Esophagus muscularis mucosa (tissue), 4 donors: Measurements from ENCODE around the gene STAT3. TPM values are rescaled to one million over a fixed set of nuclear protein-coding genes. Genes with fewer than 3 reads are reported as not detected.

Experiments used
- DNase-seq: peaks from one replicate; pipeline ENCODE4 v3.0.0-alpha.2; 2017; ENCODE audit errors: extremely low spot score
- H3K27ac ChIP-seq, 4 donors: fragments of 200-600 bp; sonication (generic); replicated peaks in 1 of 4; 1 replicate in 3 of 4; 2 replicates in 1 of 4; pipeline ENCODE4 v1.5.1; 2016 to 2019; ENCODE audit warnings: mild to moderate bottlenecking in 1 of 4
- H3K27me3 ChIP-seq, 4 donors: fragments of 200-600 bp; sonication (generic); one replicate each; pipeline versions ENCODE4 v1.5.1 to v1.6.0; 2016 to 2019
- H3K36me3 ChIP-seq, 4 donors: fragments of 200-600 bp; sonication (generic); one replicate each; pipeline ENCODE4 v1.5.1; 2016 to 2019
- H3K4me1 ChIP-seq, 4 donors: fragments of 200-600 bp; sonication (generic); one replicate each; pipeline ENCODE4 v1.5.1; 2016 to 2019
- H3K4me3 ChIP-seq, 4 donors: fragments of 200-600 bp; sonication (generic); 1 replicate in 2 of 4; 2 replicates in 2 of 4; pipeline ENCODE4 v1.5.1; 2016 to 2019; ENCODE audit warnings: mild to moderate bottlenecking in 4 of 4, moderate library complexity in 1 of 4
- H3K9me3 ChIP-seq, 4 donors: fragments of 200-600 bp; sonication (generic); 1 replicate in 3 of 4; 2 replicates in 1 of 4; pipeline ENCODE4 v1.5.1; 2016 to 2019
- EP300 ChIP-seq: sonication (generic); formaldehyde crosslinking; IDR thresholded peaks from one replicate; pipeline ENCODE4 v1.6.1; 2017; ENCODE audit warnings: antibody characterized with exemption
- POLR2A ChIP-seq: fragments of 450-650 bp; IDR thresholded peaks from one replicate; pipeline ENCODE4 v1.6.1; 2017; ENCODE audit warnings: antibody characterized with exemption, moderate library complexity, mild to moderate bottlenecking, low read depth
- POLR2AphosphoS5 ChIP-seq, 2 donors: sonication (generic); formaldehyde crosslinking; IDR thresholded peaks; one replicate each; pipeline ENCODE4 v1.6.1; 2017; ENCODE audit warnings: antibody characterized with exemption in 2 of 2
- WGBS: methylation state at CpG from one replicate; pipeline ENCODE4 v1.1.5; 2018; 5-methylcytosine and 5-hydroxymethylcytosine counted together
- intact Hi-C: fragments of 100-400 bp; cut with DNase I; formaldehyde crosslinking; loops from one replicate; pipeline ENCODE4 v1.15.1; 2023
- total RNA-seq, 4 donors: library from RNA; depleted of rRNA; stranded (reverse); fragments of >200 nt; gene quantifications; one replicate each; pipeline versions ENCODE4 v1.1.0 to v1.2.1, GENCODE V29; 2016
- TF ChIP-seq, protein P1 (sequence below), 3 experiments: fragments of 200-600 bp in 2 of 3; fragments of 450-650 bp in 1 of 3; sonication (generic) in 2 of 3; IDR thresholded peaks; one replicate each; pipeline ENCODE4 v1.5.1; 2017 to 2019; ENCODE audit warnings: antibody characterized with exemption in 3 of 3, mild to moderate bottlenecking in 2 of 3, moderate library complexity in 1 of 3

The STAT3 gene
- total RNA-seq, 4 donors from 2014 or later = 137 to 260 (median 211) TPM

DNA sequence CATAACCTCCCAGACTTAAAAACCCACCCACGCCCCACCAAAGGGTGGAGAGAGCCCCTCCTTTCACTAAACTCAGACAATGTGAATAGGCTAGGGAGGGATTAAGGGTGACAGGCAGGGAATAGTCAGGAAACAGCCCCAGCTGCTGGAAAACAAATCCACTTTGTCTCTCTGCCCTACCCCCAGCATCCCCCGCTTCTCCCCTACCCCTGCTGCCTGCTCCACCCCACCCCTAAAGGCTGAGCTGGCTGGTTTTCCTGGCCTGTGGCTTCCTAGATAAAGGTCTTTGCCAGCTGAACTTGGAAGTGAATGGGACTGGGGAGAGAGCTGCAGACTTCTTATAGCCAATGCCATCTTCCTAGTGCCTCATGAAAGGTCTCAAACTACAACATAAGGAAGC, 19.8 kb upstream of the STAT3 start:
- no peaks in the 10 kb centered on the region for H3K27me3 ChIP-seq
- peaks cover 20 to 28% (median 22%) of the 10 kb centered on the region in 4 donors for H3K36me3 ChIP-seq
- peak overlapping the region in 1 of 4 donors; percentile 4 for H3K4me3 ChIP-seq
- peaks cover 95 to 100% (median 100%) of the 10 kb centered on the region in 4 donors for H3K4me1 ChIP-seq
- intact Hi-C loops = no loop called here
- H3K9me3 ChIP-seq = no peaks in the 10 kb centered on the region
- TF ChIP-seq POLR2A (no peak), POLR2AphosphoS5 (IDR thresholded peaks at IDR 0.05) (no peak), EP300 (no peak)
- TF ChIP-seq, protein P1, sequence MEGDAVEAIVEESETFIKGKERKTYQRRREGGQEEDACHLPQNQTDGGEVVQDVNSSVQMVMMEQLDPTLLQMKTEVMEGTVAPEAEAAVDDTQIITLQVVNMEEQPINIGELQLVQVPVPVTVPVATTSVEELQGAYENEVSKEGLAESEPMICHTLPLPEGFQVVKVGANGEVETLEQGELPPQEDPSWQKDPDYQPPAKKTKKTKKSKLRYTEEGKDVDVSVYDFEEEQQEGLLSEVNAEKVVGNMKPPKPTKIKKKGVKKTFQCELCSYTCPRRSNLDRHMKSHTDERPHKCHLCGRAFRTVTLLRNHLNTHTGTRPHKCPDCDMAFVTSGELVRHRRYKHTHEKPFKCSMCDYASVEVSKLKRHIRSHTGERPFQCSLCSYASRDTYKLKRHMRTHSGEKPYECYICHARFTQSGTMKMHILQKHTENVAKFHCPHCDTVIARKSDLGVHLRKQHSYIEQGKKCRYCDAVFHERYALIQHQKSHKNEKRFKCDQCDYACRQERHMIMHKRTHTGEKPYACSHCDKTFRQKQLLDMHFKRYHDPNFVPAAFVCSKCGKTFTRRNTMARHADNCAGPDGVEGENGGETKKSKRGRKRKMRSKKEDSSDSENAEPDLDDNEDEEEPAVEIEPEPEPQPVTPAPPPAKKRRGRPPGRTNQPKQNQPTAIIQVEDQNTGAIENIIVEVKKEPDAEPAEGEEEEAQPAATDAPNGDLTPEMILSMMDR (IDR thresholded peaks at IDR 0.05) = no peak
- DNase-seq = no peak
- WGBS = 56% methylated on average over 2 of the region's 2 CpGs
- H3K27ac ChIP-seq = peak overlapping the region; percentile 97 to 100 (median 100)

DNA sequence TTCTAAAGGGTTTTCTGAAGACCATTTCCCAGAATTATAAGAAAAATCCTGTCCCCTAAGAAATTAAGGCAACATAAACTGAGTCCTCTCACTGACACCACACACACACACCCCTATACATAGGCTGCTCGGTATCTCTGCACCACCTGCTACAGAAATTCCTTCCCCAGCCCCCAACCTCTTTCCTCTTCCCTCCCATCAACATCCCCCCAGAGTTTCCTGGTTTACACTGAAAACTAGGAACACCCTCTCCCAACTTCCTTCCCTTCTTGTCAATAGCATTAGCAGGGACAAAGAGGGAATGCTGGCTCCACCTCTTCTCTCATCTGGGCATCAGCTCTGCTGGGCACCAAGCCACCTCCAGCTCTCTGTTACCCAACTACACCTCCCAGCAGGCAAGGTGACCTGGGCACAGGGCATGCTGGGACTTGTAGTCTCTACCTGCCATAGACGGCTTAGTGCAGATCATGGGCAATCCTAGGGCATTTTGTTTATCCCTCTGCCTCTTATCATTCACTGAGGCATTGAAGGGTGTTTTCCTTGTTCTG, 19.1 kb upstream of the STAT3 start:
- Histone ChIP-seq H3K27ac (peak overlapping the region; percentile 97 to 100 (median 100)), H3K9me3 (no peaks in the 10 kb centered on the region), H3K4me3 (peak overlapping the region in 3 of 4 donors; percentile 1 to 23 (median 17)), H3K4me1 (peaks cover 97 to 100% (median 100%) of the 10 kb centered on the region in 4 donors), H3K27me3 (no peaks in the 10 kb centered on the region), H3K36me3 (peaks cover 20 to 35% (median 29%) of the 10 kb centered on the region in 4 donors)
- no peak for DNase-seq
- 16% methylated on average over 2 of the region's 2 CpGs for WGBS
- peak; percentile 75 to 90 for TF ChIP-seq POLR2AphosphoS5 (IDR thresholded peaks at IDR 0.05)
- no peak for TF ChIP-seq EP300
- intact Hi-C loops = no loop called here

DNA sequence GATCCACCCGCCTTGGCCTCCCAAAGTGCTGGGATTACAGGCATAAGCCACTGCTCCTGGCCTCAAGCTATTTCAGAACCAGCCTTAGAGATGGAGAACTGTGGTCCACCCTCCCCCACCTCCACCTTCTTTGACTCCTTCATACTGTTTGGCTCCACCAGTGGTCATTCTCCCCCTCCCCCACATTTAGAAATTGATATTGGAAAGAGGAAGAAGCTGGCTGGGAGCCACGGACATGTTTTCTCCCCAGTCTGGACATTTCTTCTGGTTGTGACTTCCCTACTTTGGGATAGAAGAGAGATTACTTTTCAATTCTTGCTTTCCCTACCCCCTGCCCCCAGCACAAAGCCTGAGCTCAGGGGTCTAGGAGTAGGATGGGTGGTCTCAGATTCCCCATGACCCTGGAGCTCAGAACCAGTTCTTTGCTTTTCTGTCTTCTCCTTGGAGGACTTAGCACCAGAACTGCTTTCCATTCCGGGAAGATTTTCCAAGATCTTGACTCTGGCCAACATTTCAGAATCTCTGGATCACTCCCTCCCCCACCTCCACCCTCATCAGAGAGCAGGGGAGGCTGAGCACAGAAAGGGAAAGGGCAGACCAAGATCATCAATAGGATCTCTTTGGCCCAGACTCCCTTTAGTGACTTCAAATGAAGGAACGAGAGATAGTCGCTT, 18.5 kb upstream of the STAT3 start:
- Histone ChIP-seq H3K9me3 (no peaks in the 10 kb centered on the region), H3K36me3 (peaks cover 20 to 41% (median 31%) of the 10 kb centered on the region in 4 donors), H3K27me3 (no peaks in the 10 kb centered on the region), H3K4me3 (peak overlapping the region in 3 of 4 donors; percentile 1 to 23 (median 17)), H3K4me1 (peaks cover 97 to 100% (median 100%) of the 10 kb centered on the region in 4 donors), H3K27ac (peak overlapping the region; percentile 97 to 100 (median 100))
- WGBS = 30% methylated on average over 5 of the region's 5 CpGs
- intact Hi-C loops = no loop called here
- no peak for TF ChIP-seq POLR2A
- TF ChIP-seq, protein P1 (IDR thresholded peaks at IDR 0.05) = no peak
- no peak for TF ChIP-seq POLR2AphosphoS5 (IDR thresholded peaks at IDR 0.05)
- no peak for TF ChIP-seq EP300
- DNase-seq = no peak

DNA sequence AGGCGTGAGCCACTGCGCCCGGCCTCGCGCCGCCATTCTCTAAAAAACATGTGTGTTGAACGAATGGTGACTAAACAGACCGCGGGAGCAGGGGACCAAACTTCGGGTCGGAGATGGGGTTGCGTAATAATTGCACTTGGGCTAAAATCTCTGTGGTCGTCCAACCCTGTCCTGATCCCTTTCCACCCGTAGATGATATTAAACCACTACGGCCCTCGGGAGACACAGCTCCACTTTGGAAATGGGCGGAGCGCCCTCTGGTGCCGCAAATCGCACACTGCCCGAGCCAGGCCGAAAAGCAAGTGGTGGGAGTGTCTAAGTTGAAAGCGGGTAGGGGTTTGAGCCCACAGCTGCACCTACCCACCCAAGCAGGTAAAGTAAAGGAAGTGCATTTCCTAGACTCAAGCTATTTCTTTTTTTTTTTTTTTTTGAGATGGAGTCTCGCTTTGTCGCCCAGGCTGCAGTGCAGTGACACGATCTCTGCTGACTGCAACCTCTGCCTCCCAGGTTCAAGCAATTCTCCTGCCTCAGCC, 17.8 kb upstream of the STAT3 start:
- WGBS = 39% methylated on average over 26 of the region's 26 CpGs
- no peaks in the 10 kb centered on the region for H3K27me3 ChIP-seq
- peaks cover 89 to 98% (median 97%) of the 10 kb centered on the region in 4 donors for H3K4me1 ChIP-seq
- peak overlapping the region; percentile 97 to 100 (median 100) for H3K27ac ChIP-seq
- H3K36me3 ChIP-seq = peaks cover 20 to 41% (median 31%) of the 10 kb centered on the region in 4 donors
- peak; percentile 51 to 61 for TF ChIP-seq POLR2AphosphoS5 (IDR thresholded peaks at IDR 0.05)
- TF ChIP-seq POLR2A = no peak
- TF ChIP-seq, protein P1 (IDR thresholded peaks at IDR 0.05) = peak; percentile 88 to 91 (median 88)
- H3K4me3 ChIP-seq = peak overlapping the region in 2 of 4 donors; percentile 1 to 17
- DNase-seq = peak; percentile 96
- intact Hi-C loops = loop anchor here (1.0 kb wide), 1 partner anchor 83 kb away; no protein-coding TSS in a partner anchor
- no peaks in the 10 kb centered on the region for H3K9me3 ChIP-seq

DNA sequence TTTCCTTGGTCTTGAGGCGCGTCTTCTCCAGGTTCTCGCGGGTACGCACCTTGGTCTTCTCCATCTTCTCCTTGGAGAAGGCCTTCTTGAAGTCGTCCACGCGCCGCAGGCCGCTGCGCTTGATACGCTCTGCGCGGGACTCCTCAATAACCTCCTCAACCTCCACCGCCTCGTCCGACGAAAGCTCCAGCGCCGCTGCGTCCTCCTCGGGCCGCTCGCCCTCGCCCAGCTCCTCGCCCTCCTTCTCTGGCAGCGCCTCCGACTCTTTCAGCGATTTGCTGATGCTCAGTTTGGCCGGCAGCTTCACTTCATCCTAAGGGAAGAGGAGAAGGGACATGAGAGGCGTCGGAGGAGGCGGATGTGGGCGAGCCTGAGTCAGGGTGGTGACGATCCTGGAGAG, 16.8 kb upstream of the STAT3 start:
- DNase-seq = no peak
- Histone ChIP-seq H3K27me3 (no peaks in the 10 kb centered on the region), H3K9me3 (no peaks in the 10 kb centered on the region), H3K4me1 (peaks cover 85 to 96% (median 96%) of the 10 kb centered on the region in 4 donors), H3K27ac (peak overlapping the region; percentile 97 to 100 (median 100)), H3K36me3 (peaks cover 20 to 41% (median 31%) of the 10 kb centered on the region in 4 donors), H3K4me3 (no peak overlapping the region)
- TF ChIP-seq POLR2AphosphoS5 (IDR thresholded peaks at IDR 0.05) (no peak), EP300 (no peak), POLR2A (no peak)
- TF ChIP-seq, protein P1 (IDR thresholded peaks at IDR 0.05) = no peak
- WGBS = 88% methylated on average over 35 of the region's 35 CpGs
- intact Hi-C loops = loop anchor here (1.0 kb wide), 1 partner anchor 82 kb away; no protein-coding TSS in a partner anchor
